Measurements from ENCODE around the gene ZNF518B.

GRCh38 chr4:10492464-10492863 is 35.2 kb upstream of the ZNF518B start:
- no peak for TF ChIP-seq ZNF423 (CRISPR knock-in tag; IDR thresholded peaks at IDR 0.05)
- no peak for TF ChIP-seq CTCF (IDR thresholded peaks at IDR 0.05)
- TF ChIP-seq SMAD3 (CRISPR knock-in tag; IDR thresholded peaks at IDR 0.05; ENCODE audit: borderline replicate concordance): no peak
- no peak for TF ChIP-seq USF1 (CRISPR knock-in tag; IDR thresholded peaks at IDR 0.05)
- no peak for TF ChIP-seq MAX (CRISPR knock-in tag; IDR thresholded peaks at IDR 0.05)
